Sciatic nerve (tissue), 2 donors: ENCODE data around the gene FMN1. TPM values are rescaled to one million over a fixed set of nuclear protein-coding genes. Genes with fewer than 3 reads are reported as not detected.

Experiments used
- ATAC-seq: fragments of 200-7000 bp; cut with Tn5 transposase; one replicate; pipeline ENCODE4 v1.9.1; 2020; ENCODE audit warnings: mild to moderate bottlenecking, moderate library complexity
- DNase-seq: peaks from one replicate; pipeline ENCODE4 v3.0.0-alpha.2; 2020; ENCODE audit warnings: low spot score
- intact Hi-C: fragments of 100-400 bp; cut with DNase I; formaldehyde crosslinking; loops from one replicate; pipeline ENCODE4 v1.14.2; 2022
- total RNA-seq: library from RNA; stranded (reverse); fragmentation: NEBNext Ultra II Directional; extraction: Animal tissue kit (Norgen Biotek cat#: 25700); gene quantifications from one replicate; pipeline ENCODE4 v1.2.1, GENCODE V29; 2021
- donor health status: DM: no; HTN: no; CAD: no.
- donor health status: DM: no; HTN: no; CAD: no.

Gene FMN1
- total RNA-seq, 1 donor from 2014 or later: 10.0 TPM

DNA sequence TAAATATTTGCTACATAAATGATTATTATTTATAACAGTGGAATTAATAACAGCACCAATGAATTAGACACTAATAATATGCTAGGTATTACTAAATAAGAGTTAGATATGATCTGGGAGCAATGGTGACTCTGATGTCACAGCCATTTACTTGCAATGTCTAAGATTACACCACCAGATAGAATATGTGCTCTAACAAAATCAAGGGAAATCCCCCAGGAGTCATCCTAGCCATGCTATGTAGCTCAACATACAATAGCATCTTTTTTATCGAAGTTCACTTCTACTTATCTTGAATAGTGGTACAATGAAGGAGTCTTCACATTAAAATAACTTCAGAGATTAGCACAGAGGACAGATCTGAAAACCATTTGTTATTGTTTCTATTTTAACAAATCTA, 154.0 kb downstream of the FMN1 start:
- intact Hi-C loops: no loop called here
- no peak for DNase-seq
- no peak for ATAC-seq

DNA sequence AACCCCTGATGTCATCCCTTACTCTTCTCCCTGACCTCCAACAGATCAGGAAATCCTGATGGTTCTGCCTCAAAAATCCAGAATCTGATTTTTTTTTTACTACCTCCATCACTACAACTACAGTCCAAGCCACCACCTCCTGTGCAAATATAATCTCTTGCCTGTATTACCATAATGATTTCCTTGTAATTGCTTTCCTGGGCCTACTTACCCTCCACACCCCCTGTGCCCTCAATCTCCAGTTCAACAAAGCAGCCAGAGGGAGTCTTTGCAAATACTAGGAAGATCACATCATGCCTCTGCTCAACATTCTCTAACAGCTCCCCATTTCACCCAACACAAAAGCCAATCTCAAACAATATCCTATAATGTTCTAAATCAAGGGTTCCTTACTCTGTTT, 159.9 kb downstream of the FMN1 start:
- ATAC-seq: no peak
- intact Hi-C loops: no loop called here
- DNase-seq: no peak

DNA sequence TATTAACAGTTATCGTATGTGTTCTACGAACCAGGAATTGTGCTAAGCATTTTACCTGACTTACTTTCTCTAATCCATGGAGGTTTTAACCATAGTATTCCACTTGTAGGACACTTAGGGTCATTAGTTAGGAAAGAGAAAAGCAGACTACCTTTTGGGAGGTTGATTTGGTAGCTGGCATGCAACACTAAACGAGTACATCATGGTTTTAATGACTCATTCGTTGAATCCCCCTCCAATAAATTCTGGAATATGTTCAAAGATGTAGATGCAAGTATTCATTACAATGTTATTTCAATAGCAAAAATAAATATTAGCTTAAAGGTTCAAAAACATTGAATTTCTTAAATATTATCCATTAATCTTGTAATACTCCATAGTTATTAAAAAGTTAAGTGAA, 162.5 kb downstream of the FMN1 start:
- DNase-seq: no peak
- ATAC-seq: no peak
- intact Hi-C loops: no loop called here

DNA sequence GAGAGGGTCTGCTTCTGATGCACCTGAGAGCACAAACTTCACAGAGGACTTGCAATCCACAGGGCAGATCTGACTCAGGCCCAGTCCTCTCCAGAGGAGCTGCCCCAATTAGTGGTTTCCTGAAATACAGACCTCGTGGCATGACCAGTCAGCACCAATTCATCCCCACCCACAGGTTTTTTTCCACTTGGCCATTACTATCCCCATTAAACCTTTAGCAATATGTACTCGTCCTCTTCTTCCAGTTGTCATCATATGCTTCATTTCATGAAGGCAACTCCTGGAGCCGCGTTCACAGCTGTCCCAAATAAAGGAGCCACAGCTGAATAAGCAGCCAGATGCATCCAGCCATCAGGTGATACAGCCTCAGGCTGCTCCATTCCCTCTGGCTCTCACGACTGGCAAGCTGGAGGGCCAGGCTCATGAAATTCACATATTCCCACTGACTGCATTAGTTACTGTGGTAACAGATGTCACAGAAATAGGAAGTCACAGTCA, 163.1 kb downstream of the FMN1 start:
- no peak for ATAC-seq
- DNase-seq: no peak
- intact Hi-C loops: no loop called here

DNA sequence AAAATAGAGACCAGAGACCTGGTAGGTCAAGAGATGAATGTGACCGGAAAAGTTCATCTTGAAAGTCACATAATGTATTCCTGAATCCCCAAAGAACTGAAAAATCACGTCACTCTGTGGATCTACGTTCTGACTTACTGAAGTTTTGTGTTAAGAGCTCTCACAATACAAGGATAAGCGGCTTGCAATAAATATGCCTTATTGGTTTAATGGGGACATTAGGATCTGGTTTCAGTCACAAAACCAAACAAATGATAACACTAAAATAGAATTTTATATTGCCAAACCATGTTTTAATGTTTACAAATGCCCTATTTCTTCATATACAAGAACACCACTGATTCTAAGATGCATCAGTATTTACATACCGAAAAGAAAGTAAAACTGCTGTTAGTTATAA, 164.2 kb downstream of the FMN1 start:
- ATAC-seq: no peak
- no peak for DNase-seq
- intact Hi-C loops: no loop called here

DNA sequence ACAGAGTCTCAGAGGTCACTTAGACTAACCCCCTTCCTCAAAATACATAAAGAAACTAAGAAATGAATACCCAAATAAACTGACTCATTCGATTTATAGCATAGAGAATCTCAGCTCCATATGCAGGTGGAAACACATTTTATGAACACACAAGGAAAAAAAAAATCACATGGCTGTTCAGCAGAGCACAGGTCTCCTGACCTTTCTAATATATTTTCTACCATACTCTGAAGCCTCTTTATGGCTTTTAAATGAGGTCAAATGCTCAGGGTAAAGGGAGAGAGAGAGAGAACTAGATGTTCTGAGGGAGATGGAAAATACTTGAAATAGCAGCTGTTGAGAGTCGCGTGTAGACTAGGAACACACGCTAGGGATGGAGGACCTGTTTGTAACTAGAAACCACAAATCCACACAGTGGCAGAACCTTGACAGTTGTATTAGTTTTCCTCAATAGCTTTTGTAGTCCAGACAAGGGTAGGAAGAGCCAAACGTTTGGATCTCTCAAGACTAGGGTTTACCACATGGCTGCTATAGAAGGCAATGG, 165.3 kb downstream of the FMN1 start:
- no peak for DNase-seq
- no peak for ATAC-seq
- intact Hi-C loops: no loop called here

DNA sequence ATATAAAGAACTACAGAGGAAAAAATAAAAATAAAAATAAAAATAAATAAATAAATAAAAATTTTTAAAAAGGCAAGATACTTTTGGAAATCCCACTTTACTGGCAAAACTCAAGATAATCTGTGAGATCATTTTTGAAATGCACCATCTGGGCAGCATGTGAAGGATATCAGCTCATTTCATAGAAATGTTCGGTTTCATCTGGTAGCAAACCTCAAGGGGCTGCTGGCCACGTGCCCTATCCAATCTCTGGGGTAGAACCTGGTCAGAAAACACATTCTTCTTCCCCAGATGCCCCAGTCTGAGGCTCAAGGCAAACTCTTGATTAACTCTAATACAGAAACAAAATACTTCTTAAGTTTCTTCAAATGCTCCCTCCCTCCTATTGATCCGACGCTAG, 166.0 kb downstream of the FMN1 start:
- ATAC-seq (no peak), DNase-seq (no peak)
- intact Hi-C loops: no loop called here

DNA sequence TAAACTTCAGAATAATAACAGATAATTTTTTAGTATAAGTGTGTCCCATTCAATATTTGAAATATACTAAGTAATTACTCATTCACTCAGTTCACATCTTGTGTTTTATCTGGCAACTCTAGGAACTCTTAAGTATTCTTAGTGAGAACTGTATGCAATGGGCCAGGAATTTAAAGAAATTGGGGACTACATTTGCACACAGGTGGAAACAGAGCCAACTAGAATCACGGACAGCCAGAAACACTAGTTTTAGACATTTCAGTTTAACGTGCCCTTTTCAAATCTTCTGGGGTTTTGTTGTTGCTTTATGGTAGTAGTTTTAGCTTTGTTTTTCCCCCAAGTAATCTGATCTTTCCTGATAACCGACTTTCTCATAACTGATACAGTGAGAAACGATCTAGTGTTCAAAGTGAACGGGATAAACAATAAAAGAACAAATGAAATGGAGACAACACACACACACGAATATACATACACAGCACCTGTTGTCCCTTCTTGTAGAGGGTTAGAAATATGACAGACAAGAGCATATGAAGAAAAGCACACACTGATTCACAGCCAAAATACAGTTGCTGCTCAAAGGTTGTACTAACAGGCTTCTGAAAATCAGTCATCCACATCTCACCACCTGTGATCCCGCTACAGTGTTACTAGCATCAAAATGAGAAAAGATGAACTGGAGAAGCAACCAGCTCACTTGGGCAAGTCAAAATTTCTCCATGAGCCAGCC, 167.0 kb downstream of the FMN1 start:
- intact Hi-C loops: no loop called here
- ATAC-seq (no peak), DNase-seq (no peak)

DNA sequence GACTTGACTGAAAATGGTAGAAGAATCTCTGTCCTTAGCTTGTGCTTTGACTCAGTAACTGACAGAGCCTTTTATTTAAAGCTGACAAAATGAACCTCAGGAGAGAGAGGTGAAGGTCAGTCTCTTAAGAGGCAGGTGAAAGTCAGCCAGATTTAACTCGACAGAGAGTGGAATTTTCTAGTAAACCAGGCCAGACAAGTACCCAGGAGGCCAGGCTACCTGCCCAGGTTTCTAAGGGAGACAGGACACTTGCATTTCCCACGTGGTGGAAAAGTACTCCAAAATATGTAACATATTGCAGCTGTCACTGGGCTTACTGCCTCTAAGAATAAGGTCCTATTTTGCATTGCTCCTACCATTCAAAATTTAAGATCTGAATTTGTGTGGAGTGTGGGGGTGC, 167.9 kb downstream of the FMN1 start:
- intact Hi-C loops: no loop called here
- ATAC-seq (no peak), DNase-seq (no peak)

DNA sequence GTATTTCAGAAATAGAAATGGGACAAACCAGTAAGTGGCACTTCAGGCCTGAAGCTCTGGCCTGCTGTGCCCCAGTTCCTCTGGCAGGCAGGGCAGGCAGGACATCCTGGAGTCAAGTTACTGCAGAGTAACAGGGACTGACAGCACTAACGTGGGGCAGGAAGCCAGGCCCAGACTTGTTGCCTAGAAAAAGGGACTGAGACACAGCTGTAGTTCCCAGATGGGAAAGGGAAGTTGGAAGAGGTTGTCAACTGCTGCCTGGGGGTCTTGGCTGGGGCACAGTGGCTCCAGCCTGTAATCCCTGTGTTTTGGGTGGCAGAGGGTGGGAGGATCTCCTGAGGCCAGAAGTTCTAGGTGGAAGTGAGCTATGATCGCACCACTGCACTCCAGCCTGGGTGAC, 171.9 kb downstream of the FMN1 start:
- ATAC-seq (peak; percentile 74), DNase-seq (no peak)
- intact Hi-C loops: no loop called here

DNA sequence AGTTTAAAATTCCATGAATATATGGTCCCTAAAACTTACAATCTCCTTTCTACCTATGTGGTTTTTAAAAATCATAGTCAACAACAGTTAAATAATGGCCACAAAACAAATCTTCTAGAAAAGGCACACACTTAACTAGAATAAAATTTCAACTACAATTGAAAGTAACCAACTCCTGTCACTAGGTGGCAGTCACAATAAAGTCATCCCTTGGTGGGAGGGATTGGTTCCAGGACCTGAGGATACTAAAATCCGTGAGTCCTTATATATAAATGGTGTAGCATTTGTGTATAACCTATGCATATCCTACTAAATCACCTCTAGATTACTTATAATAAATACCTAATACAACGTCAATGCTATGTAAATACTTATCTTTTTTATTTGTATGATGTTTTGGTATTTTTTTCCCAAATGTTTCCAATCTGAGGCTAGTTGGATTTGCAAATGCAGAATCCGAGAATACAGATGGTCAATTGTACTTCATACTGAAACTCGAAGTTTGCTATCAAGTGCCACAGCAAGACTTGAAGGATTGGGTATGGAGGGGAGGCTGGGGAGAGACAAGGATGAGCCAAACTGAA, 172.6 kb downstream of the FMN1 start:
- ATAC-seq (peak; percentile 39), DNase-seq (no peak)
- intact Hi-C loops: no loop called here

DNA sequence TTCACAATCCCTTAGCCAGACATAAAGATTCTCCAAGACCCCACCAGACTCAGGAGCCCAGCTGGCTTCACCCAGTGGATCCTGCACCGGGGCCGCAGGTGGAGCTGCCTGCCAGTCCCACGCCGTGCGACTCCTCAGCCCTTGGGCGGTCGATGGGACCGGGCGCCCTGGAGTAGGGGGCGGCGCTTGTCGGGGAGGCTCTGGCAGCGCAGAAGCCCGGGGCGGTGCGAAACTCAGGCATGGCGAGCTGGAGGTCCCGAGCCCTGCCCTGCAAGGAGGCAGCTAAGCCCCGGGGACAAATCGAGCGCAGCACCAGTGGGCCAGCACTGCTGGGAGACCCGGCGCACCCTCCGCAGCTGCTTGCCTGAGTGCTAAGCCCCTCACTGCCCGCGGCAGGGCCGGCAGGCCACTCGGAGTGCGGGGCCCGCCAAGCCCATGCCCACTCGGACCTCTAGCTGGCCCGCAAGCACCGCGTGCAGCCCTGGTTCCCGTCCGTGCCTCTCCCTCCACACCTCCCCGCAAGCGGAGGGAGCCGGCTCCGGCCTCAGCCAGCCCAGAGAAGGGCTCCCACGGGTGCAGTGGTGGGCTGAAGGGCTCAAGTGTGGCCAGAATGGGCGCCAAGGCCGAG, 175.0 kb downstream of the FMN1 start:
- no peak for ATAC-seq
- intact Hi-C loops: no loop called here
- DNase-seq: no peak

DNA sequence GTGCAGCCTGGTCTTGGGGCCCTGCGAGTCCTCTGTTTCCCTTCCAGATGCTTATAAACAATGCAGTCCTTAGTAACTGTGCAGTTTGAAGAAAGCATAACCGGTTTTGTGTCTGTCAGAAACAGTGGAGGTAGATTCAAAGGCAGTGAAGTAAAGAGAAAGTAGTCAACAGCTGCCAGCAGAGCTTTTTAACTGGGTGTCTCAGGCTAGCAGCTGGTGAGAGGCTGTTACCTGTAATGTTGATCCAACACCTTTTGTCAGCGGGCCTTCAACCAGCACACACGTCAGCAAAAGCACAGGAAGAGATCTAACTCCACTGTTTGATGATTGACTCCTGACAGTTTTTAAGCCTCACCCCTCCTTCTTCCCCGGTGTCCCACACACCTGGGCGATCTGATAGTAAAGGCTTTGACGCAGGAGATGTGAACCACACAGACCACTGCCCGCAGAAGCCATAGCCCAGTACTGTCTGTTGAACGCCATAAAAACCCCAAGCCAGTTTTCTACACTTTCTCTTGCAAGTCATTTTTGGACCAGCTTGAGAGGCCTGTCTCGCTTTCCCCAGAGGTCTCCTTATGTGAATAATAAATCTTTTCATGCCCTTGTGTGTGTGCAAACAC, 178.0 kb downstream of the FMN1 start:
- ATAC-seq: no peak
- no peak for DNase-seq
- intact Hi-C loops: no loop called here

DNA sequence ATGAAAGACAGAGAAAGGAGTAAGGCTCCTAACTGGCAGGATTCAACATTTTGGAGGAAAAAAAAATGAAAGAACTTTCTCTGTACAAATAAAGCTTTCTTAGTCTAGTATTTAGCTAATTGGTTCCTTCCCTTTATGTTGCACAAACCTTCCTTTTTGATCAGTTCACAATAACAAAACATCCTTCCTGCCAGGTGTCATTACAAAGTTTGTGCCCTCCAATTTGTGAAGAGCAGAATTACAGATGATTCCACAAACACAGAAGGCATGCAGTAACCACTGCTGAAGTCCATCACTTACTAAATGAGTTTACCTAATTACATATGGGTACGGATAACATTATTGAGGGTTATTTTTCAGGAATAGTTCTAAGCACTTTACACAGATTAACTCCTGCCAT, 179.9 kb downstream of the FMN1 start:
- DNase-seq (no peak), ATAC-seq (no peak)
- intact Hi-C loops: no loop called here

DNA sequence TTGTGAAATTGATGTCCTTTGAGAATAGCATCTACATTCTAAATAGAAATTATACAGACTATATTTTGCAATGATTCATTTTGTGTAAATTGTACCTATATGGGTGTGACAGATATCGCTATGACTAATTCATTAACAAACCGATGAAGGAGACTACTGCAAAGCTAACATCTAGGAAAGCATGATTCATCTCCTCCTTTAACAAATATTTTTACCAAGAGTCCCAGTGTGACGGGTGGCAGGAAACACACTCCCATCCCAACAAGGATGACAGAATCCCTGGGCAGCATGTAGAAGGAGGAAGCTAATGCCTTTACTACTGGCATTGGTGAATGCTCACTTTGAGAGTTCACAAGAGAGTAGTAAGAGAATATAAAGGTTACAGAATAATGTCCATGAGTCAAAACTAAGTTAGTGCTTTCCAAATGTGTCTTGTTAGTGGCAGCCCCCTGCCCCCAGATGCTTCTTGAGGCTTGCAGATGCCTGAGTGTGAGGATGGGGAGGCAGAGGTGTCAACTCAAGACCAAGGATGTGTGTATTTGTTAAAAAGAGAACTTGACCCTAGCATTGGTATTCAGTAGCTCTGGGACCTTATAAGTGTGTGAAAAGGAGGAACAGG, 180.6 kb downstream of the FMN1 start:
- no peak for DNase-seq
- intact Hi-C loops: no loop called here
- ATAC-seq: no peak

DNA sequence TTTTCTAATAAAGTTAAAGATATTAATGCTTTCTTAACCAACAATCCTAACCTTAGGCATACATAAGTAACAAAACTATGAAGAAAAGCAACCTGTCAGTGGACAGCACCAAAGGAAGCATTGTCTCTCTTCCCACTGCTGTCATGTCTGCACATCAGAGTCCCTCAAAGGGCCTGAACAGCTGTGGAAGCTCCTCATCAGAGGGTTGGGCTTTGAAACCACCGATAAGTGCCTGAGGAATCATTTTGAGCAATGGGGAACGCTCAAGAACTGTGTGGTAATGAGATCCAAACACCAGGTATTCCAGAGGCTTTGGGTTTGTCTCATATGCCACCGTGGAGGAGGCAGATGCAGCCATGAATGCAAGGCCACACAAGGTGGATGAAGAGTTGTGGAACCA, 182.5 kb downstream of the FMN1 start:
- no peak for ATAC-seq
- intact Hi-C loops: no loop called here
- no peak for DNase-seq

DNA sequence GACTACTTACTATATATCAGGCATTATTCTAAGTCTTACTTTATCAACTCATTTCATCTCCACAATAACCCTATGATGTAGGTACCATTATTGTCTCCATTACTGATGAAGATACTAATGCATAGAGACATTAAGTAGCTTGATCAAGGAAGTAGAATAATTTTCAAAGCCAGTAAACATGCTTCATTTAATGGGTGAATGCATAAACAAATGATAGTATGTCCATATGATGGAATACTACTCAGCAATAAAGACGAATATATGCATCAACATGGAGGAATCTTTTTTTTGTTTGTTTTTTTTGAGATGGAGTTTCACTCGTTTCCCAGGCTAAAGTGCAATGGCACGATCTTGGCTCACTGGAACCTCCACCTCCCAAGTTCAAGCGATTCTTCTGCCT, 184.9 kb downstream of the FMN1 start:
- ATAC-seq: no peak
- intact Hi-C loops: no loop called here

DNA sequence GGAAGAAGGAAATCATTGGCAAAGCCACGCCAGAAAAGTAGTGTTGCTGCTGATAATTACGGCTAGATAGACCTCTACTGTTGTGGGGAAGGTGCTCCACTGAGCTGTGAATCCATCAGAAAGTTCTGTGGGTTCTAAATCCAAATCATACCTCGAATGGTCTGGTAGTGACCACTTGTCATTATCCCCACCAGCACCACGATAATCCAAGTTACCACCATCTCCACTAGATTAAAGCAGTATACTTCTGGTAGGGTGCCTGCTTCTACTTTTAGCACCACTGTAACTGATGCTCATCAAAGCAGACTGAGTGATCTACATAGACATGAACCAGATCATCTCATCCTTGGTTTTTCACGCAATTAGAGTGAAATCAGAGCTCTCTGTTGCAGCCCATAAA, 185.5 kb downstream of the FMN1 start:
- intact Hi-C loops: no loop called here
- ATAC-seq: no peak
- no peak for DNase-seq

More for the DNA sequence above, 184.9 kb downstream of the FMN1 start:
- no peak for DNase-seq

DNA sequence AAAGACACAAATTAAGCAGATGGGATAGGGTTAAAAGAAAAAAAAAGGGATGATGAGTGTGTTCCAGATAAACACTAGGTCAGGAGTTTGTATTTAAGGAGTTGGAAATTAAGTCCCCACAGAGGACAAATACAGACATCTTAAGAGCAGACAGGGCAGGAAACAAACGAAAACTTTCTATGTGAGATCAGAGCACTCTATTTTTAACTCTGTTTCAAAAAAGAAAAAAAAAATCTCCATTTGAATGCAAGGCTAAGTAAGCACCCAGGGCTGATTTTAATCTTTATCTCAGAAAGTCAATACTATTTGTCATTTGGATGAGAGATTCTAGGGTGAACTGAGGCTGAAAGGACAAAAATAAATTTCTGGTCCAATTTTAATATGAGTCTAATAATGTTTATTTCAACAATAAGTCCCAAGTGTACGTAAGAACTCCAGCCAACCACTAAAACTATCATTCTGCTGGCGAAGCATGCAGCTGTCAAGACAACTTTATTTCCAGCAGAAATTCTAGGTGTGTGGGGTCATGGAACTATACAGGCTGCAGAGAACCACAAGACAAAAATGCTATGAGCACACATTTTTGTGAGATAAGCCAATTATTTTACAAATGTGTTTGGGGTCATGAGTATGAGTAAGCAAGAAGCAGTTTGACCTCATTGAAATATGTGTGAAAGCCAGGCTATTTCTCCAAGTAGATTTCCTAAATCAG, 186.1 kb downstream of the FMN1 start:
- DNase-seq: no peak
- peak; percentile 80 for ATAC-seq
- intact Hi-C loops: no loop called here
